Stimulated activated CD8-positive, alpha-beta memory T cell treated with anti-CD3 and anti-CD28 coated beads, Interleukin-7, amount 100 ng/mL, for 4 hours (primary cell): ENCODE results near the gene UBE2L5.

Experiments
- DNase-seq, 2 donors: peaks; one replicate each; pipeline ENCODE4 v3.0.0-alpha.2; 2020; ENCODE audit warnings: low read depth in 2 of 2

The UBE2L5 gene

DNA sequence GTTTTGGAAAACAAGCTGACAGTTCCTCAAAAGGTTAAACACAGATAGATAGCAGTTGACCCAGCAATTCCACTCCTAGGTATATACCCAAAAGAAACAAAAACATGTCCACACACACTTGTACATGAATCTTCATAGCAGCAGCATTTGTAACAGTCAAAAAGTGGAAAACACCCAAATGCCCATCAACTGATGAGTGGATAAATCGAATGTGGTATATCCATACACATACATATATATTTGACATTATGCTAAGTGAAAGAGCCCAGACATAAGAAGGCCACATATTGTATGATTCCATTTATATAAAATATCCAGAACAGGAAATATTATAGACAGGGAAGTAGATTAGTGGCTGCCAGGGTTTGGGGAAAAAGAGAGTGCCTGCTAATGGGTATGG lies 51.4 kb downstream of the UBE2L5 start:
- no peak for DNase-seq

DNA sequence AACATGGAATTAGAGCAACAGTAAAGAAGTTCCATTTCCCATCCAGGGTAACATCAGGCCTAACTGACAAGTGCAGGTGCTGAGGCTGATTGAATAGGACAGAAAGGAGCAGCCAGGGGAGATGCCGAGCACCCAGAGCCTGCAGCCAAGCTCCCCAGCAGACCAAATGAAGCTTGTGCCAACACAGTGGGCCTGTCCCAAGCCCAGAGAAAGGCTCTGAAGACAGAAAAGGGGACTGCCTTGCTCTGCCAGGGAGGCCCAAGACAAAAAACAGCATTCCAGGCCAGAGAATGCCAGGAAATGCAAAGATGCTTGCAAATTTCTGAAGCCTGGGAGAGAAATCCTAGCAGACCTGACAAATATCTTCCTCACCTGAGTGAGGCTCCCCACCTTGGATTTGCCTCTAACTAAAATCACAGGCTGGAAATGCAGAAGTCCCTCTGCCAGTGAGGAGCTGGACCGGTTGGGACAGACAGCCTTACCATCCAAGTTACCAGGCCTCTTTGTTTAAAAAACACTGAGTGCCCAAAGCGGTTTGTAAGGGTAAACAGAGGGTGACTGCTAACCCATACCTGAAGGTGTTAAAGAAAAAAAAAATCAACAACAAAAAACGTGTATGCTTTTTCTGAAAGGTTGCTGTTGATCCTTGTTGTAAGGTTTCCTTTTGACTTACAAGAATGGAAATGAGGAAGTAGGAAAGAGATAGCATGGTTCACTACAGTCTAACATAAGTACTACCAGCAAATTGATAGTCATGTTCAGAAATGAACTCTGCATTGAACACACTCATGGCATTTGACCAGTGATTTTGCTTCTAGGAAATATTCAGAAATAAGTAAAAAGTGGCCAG lies 55.3 kb downstream of the UBE2L5 start:
- DNase-seq, result no peak
